Natural killer cell (primary cell): ENCODE data around the gene HSPA1A. TPM values are rescaled to one million over a fixed set of nuclear protein-coding genes. Genes with fewer than 3 reads are reported as not detected.
A peak's percentile ranks its signal among the peaks of the same experiment; 100 is the strongest.
"Not testable (repeated sequence)": the region's sequence is repeated elsewhere in the genome, so short reads cannot be mapped to it uniquely, and the experiment has no call there.

Experiments
- ATAC-seq, 3 donors: fragments of 150-1000 bp in 2 of 3; fragments of 200-7000 bp in 1 of 3; cut with Tn5 transposase; 1 replicate in 1 of 3; 2 replicates in 2 of 3; pipeline ENCODE4 v1.10.0; 2021; ENCODE audit warnings: mild to moderate bottlenecking in 2 of 3, moderate library complexity in 2 of 3
- DNase-seq, 2 donors: peaks; one replicate each; pipeline versions ENCODE4 v3.0.0 to v3.0.0-alpha.2; 2013 to 2021; ENCODE audit warnings: mixed read lengths in 1 of 2
- H3K27ac ChIP-seq: one replicate; pipeline ENCODE4 v1.5.1; 2013; ENCODE audit warnings: mild to moderate bottlenecking, low read length
- H3K27me3 ChIP-seq: one replicate; pipeline ENCODE4 v1.6.1; 2013; ENCODE audit warnings: low read length; ENCODE audit not compliant: control insufficient read depth, insufficient read depth
- H3K36me3 ChIP-seq: one replicate; pipeline ENCODE4 v1.6.1; 2013; ENCODE audit warnings: low read length; ENCODE audit not compliant: control insufficient read depth, insufficient read depth
- H3K4me1 ChIP-seq: one replicate; pipeline ENCODE4 v1.6.1; 2013; ENCODE audit warnings: low read length; ENCODE audit not compliant: control insufficient read depth, insufficient read depth
- H3K4me3 ChIP-seq: one replicate; pipeline ENCODE4 v1.5.1; 2013; ENCODE audit warnings: low read length
- H3K9me3 ChIP-seq: one replicate; pipeline ENCODE4 v1.6.1; 2013; ENCODE audit warnings: low read length; ENCODE audit not compliant: control insufficient read depth, insufficient read depth
- H3K27ac Mint-ChIP-seq, 2 donors: one replicate each; pipeline ENCODE4 v1.8.0; 2022; ENCODE audit warnings: mild to moderate bottlenecking in 2 of 2, mixed read lengths in 2 of 2, moderate library complexity in 1 of 2
- H3K27me3 Mint-ChIP-seq, 2 donors: one replicate each; pipeline ENCODE4 v1.8.0; 2022; ENCODE audit warnings: low read depth in 2 of 2, mixed read lengths in 2 of 2
- H3K36me3 Mint-ChIP-seq: one replicate; pipeline ENCODE4 v1.8.0; 2022; ENCODE audit warnings: mixed read lengths
- H3K4me1 Mint-ChIP-seq, 2 donors: one replicate each; pipeline ENCODE4 v1.8.0; 2022; ENCODE audit warnings: mixed read lengths in 2 of 2
- H3K4me3 Mint-ChIP-seq: one replicate; pipeline ENCODE4 v1.8.0; 2022; ENCODE audit warnings: mild to moderate bottlenecking, moderate library complexity, mixed read lengths
- H3K9me3 Mint-ChIP-seq, 2 donors: one replicate each; pipeline ENCODE4 v1.8.0; 2022; ENCODE audit warnings: mixed read lengths in 2 of 2
- CTCF ChIP-seq: fragments of 200-600 bp; IDR thresholded peaks from one replicate; pipeline ENCODE4 v1.8.0; 2022; ENCODE audit warnings: antibody characterized with exemption
- WGBS: methylation state at CpG from one replicate; pipeline ENCODE4 v1.1.7; 2013; ENCODE audit warnings: missing lambda C conversion rate; ENCODE audit not compliant: insufficient coverage; 5-methylcytosine and 5-hydroxymethylcytosine counted together
- intact Hi-C: fragments of 100-400 bp; cut with micrococcal nuclease; formaldehyde crosslinking; loops from one replicate; pipeline ENCODE4 v1.14.2; 2022
- total RNA-seq, 4 donors: library from RNA; stranded (reverse); fragments of 120-200 nt in 1 of 4; gene quantifications; one replicate each; pipeline versions ENCODE4 v1.2.3 to v1.2.4, GENCODE V29; 2013 to 2022

The HSPA1A gene
- total RNA-seq, 3 donors from 2014 or later (not counting 1 experiment from before 2014, with no cell fraction given) = 24.4 to 34.6 (median 34.5) TPM

- Histone ChIP-seq H3K4me3 (peak overlapping the region; percentile 89), H3K27me3 (no peaks in the 10 kb centered on the region), H3K27ac (peak overlapping the region; percentile 91), H3K9me3 (no peaks in the 10 kb centered on the region), H3K36me3 (peaks cover 28% of the 10 kb centered on the region), H3K4me1 (peaks cover 25% of the 10 kb centered on the region)
- H3K4me1 Mint-ChIP-seq = peaks cover 20 to 33% of the 10 kb centered on the region in 2 donors
- peak overlapping the region; percentile 97 to 99 for H3K27ac Mint-ChIP-seq
- no peaks in the 10 kb centered on the region for H3K36me3 Mint-ChIP-seq
- H3K9me3 Mint-ChIP-seq = no peaks in the 10 kb centered on the region
- DNase-seq (peak in 1 of 2 donors; percentile 25), ATAC-seq (no peak)
- 54% methylated on average over 17 of the region's 17 CpGs for WGBS
- intact Hi-C loops = loop anchor here (1.0 kb wide), 1 partner anchor 28 kb away; no protein-coding TSS in a partner anchor
- peak overlapping the region; percentile 96 for H3K4me3 Mint-ChIP-seq
- no peaks in the 10 kb centered on the region for H3K27me3 Mint-ChIP-seq
- no peak for TF ChIP-seq CTCF
These were observed 46.6 kb downstream of the HSPA1A start for GRCh38 chr6:31861919-31862343.

- peak within 1 kb of the TSS; percentile 97 to 99 for H3K27ac Mint-ChIP-seq
- H3K27me3 Mint-ChIP-seq = no peaks in the 10 kb centered on the region
- under 1% methylated on average over 64 of the region's 64 CpGs for WGBS
- H3K36me3 ChIP-seq = peaks cover 21% of the 10 kb centered on the region
- ATAC-seq (peak; percentile 86 to 98 (median 93)), DNase-seq (peak; percentile 99 to 100)
- H3K27ac ChIP-seq = peak within 1 kb of the TSS; percentile 91
- no peaks in the 10 kb centered on the region for H3K9me3 ChIP-seq
- H3K4me1 Mint-ChIP-seq = peaks cover 20 to 33% of the 10 kb centered on the region in 2 donors
- TF ChIP-seq CTCF = no peak
- H3K4me3 ChIP-seq = peak within 1 kb of the TSS; percentile 89
- peaks cover 25% of the 10 kb centered on the region for H3K4me1 ChIP-seq
- intact Hi-C loops = loop anchor here (1.0 kb wide), 3 partner anchors 28 to 197 kb away; partner anchors contain the start of gene EHMT2
- no peaks in the 10 kb centered on the region for H3K36me3 Mint-ChIP-seq
- H3K4me3 Mint-ChIP-seq = peak within 1 kb of the TSS; percentile 96
- no peaks in the 10 kb centered on the region for H3K27me3 ChIP-seq
- H3K9me3 Mint-ChIP-seq = no peaks in the 10 kb centered on the region
These were observed 47.2 kb downstream of the HSPA1A start, which contains the start of gene NEU1 for GRCh38 chr6:31862344-31863235. Gene NEU1, minus strand, starts transcription at chr6:31862821. Its CDS starts 45 bp downstream, at chr6:31862776.

GRCh38 chr6:31864123-31864562, 48.8 kb downstream of the HSPA1A start:
- Mint-ChIP-seq H3K4me1 (peaks cover 20 to 33% of the 10 kb centered on the region in 2 donors), H3K27ac (peak overlapping the region; percentile 97 to 99), H3K4me3 (peak overlapping the region; percentile 96)
- H3K27me3 Mint-ChIP-seq, H3K27ac ChIP-seq, DNase-seq, ATAC-seq, intact Hi-C loops, H3K36me3 Mint-ChIP-seq, H3K9me3 Mint-ChIP-seq, H3K27me3 ChIP-seq, H3K9me3 ChIP-seq: not testable (repeated sequence)
- 13% methylated on average over 16 of the region's 16 CpGs for WGBS
- H3K4me3 ChIP-seq = peak overlapping the region; percentile 31
- peaks cover 15% of the 10 kb centered on the region for H3K36me3 ChIP-seq
- peaks cover 25% of the 10 kb centered on the region for H3K4me1 ChIP-seq

GRCh38 chr6:31864818-31865204, 49.5 kb downstream of the HSPA1A start:
- H3K4me3 ChIP-seq = no peak overlapping the region
- DNase-seq = no peak
- no peaks in the 10 kb centered on the region for H3K27me3 ChIP-seq
- no peaks in the 10 kb centered on the region for H3K36me3 Mint-ChIP-seq
- peak overlapping the region in 1 of 2 donors; percentile 99 for H3K27ac Mint-ChIP-seq
- WGBS = 93% methylated on average over 8 of the region's 8 CpGs
- H3K4me3 Mint-ChIP-seq = no peak overlapping the region
- TF ChIP-seq CTCF = no peak
- H3K27ac ChIP-seq = no peak overlapping the region
- H3K36me3 ChIP-seq = peaks cover 8% of the 10 kb centered on the region
- peaks cover 20 to 33% of the 10 kb centered on the region in 2 donors for H3K4me1 Mint-ChIP-seq
- no peaks in the 10 kb centered on the region for H3K27me3 Mint-ChIP-seq
- no peak for ATAC-seq
- no peaks in the 10 kb centered on the region for H3K9me3 Mint-ChIP-seq
- no peaks in the 10 kb centered on the region for H3K9me3 ChIP-seq
- intact Hi-C loops = no loop called here
- H3K4me1 ChIP-seq = peaks cover 25% of the 10 kb centered on the region
